ENCODE measurements around the gene UCN2. TPM values are rescaled to one million over a fixed set of nuclear protein-coding genes. Genes with fewer than 3 reads are reported as not detected.
A peak's percentile ranks its signal among the peaks of the same experiment; 100 is the strongest.

Gene UCN2
- total and polyA plus RNA-seq, 11 donors: 0.11 to 0.35 (median 0.24) TPM; not detected in 4

GRCh38 chr3:48544141-48544540 is 19.4 kb downstream of the UCN2 start:
- ATAC-seq: no peak
- DNase-seq: peak in 1 of 5 donors; percentile 6
- H3K36me3 ChIP-seq: peaks cover 0 to 9% (median 0%) of the 10 kb centered on the region in 9 donors

GRCh38 chr3:48543271-48543866 is 20.2 kb downstream of the UCN2 start:
- intact Hi-C loops (cut with DNase I): loop anchor here in 5 of 10 donors (10.0 kb wide), 1 partner anchor 269 kb away; no protein-coding TSS in a partner anchor
- Histone ChIP-seq H3K4me1 (peaks cover 0 to 11% (median 6%) of the 10 kb centered on the region in 12 donors), H3K4me3 (no peak overlapping the region), H3K36me3 (peaks cover 0 to 12% (median 0%) of the 10 kb centered on the region in 9 donors), H3K27me3 (no peaks in the 10 kb centered on the region), H3K27ac (no peak overlapping the region), H3K9me3 (no peaks in the 10 kb centered on the region)
- DNase-seq (peak in 4 of 5 donors; percentile 58 to 78 (median 63)), ATAC-seq (peak; percentile 63 to 88 (median 84))
- no peak for TF ChIP-seq POLR2A (IDR thresholded peaks at IDR 0.05)
- no peak for TF ChIP-seq CTCF (IDR thresholded peaks at IDR 0.05)
- 15 to 26% (median 24%) methylated on average over 4 to 9 of the region's 9 CpGs for WGBS, 4 donors

More at GRCh38 chr3:48544141-48544540, 19.4 kb downstream of the UCN2 start:
- Histone ChIP-seq H3K4me3 (no peak overlapping the region), H3K4me1 (peaks cover 0 to 16% (median 8%) of the 10 kb centered on the region in 12 donors), H3K9me3 (no peaks in the 10 kb centered on the region), H3K27ac (no peak overlapping the region), H3K27me3 (no peaks in the 10 kb centered on the region)
- WGBS, 4 donors: 90 to 94% (median 91%) methylated on average over 5 of the region's 5 CpGs
- TF ChIP-seq POLR2A (IDR thresholded peaks at IDR 0.05): no peak
- no peak for TF ChIP-seq CTCF (IDR thresholded peaks at IDR 0.05)
- intact Hi-C loops (cut with DNase I): loop anchor here in 5 of 10 donors (10.0 kb wide), 1 partner anchor 269 kb away; no protein-coding TSS in a partner anchor

GRCh38 chr3:48538451-48538850 is 25.1 kb downstream of the UCN2 start:
- H3K9me3 ChIP-seq: no peaks in the 10 kb centered on the region
- no peak overlapping the region for H3K27ac ChIP-seq
- H3K4me1 ChIP-seq: peaks cover 0 to 7% (median 2%) of the 10 kb centered on the region in 12 donors
- H3K36me3 ChIP-seq: peaks cover 0 to 37% (median 2%) of the 10 kb centered on the region in 9 donors
- WGBS, 4 donors: 94 to 98% (median 96%) methylated on average over 11 to 12 of the region's 12 CpGs
- intact Hi-C loops (cut with DNase I): no loop called here
- ATAC-seq: no peak
- no peaks in the 10 kb centered on the region for H3K27me3 ChIP-seq
- TF ChIP-seq CTCF (IDR thresholded peaks at IDR 0.05) (no peak), POLR2A (IDR thresholded peaks at IDR 0.05) (no peak)
- H3K4me3 ChIP-seq: no peak overlapping the region
- peak in 1 of 5 donors; percentile 34 for DNase-seq

- TF ChIP-seq CTCF (IDR thresholded peaks at IDR 0.05) (no peak), POLR2A (IDR thresholded peaks at IDR 0.05) (no peak)
- DNase-seq (no peak), ATAC-seq (peak in 2 of 4 donors; percentile 33 to 35)
- 76 to 88% (median 80%) methylated on average over 4 to 5 of the region's 5 CpGs for WGBS, 4 donors
- peaks cover 0 to 12% (median 0%) of the 10 kb centered on the region in 12 donors for H3K4me1 ChIP-seq
- H3K9me3 ChIP-seq: no peaks in the 10 kb centered on the region
- intact Hi-C loops (cut with DNase I): no loop called here
- H3K27me3 ChIP-seq: no peaks in the 10 kb centered on the region
- no peak overlapping the region for H3K27ac ChIP-seq
- no peak overlapping the region for H3K4me3 ChIP-seq
- H3K36me3 ChIP-seq: peaks cover 0 to 37% (median 2%) of the 10 kb centered on the region in 9 donors
These were observed 26.8 kb downstream of the UCN2 start for GRCh38 chr3:48536785-48537184.
